HEK293T (cell line): ENCODE results near the gene KCNQ1.

Experiments used
- BHLHE40 ChIP-seq: fragments of 450-650 bp; IDR thresholded peaks from 2 replicates; pipeline ENCODE4 v1.6.1; 2016; ENCODE audit warnings: mild to moderate bottlenecking, moderate library complexity, borderline replicate concordance
- FOXK2 ChIP-seq: fragments of 450-650 bp; IDR thresholded peaks from 2 replicates; pipeline ENCODE4 v1.6.1; 2016; ENCODE audit warnings: mild to moderate bottlenecking
- LEF1 ChIP-seq: fragments of 450-650 bp; IDR thresholded peaks from 2 replicates; pipeline ENCODE4 v1.6.1; 2017; ENCODE audit warnings: mild to moderate bottlenecking, borderline replicate concordance
- SUZ12 ChIP-seq: fragments of 450-650 bp; IDR thresholded peaks from 2 replicates; pipeline ENCODE4 v1.6.1; 2016; ENCODE audit warnings: mild to moderate bottlenecking
- TARDBP ChIP-seq: fragments of 450-650 bp; IDR thresholded peaks from 2 replicates; pipeline ENCODE4 v1.6.1; 2016
- TF ChIP-seq, protein P1 (sequence below): fragments of 450-650 bp; IDR thresholded peaks from 2 replicates; pipeline ENCODE4 v1.6.1; 2016

DNA sequence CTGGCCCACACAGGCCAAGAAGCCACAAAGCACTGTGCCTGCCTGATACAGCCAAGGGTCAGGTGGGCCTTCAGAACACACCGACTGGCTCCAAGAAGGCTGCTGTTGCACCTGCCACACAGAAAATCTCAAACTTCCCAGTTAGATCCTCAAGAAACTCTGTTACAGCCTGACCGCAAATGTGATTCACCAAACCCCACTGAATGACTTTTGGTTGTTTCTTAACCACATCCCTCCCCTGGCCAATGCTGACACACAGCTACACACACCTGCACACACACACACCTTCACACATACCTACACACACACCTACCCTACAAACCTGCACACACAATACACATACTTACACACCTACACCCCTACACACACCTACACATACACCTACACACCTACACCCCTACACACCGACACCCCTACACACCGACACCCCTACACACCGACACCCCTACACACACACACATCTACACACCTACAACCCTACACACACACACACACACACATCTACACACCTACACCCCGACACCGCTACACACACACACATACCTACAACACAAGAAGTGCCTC is 409.3 kb downstream of the KCNQ1 start:
- TF ChIP-seq, protein P1, sequence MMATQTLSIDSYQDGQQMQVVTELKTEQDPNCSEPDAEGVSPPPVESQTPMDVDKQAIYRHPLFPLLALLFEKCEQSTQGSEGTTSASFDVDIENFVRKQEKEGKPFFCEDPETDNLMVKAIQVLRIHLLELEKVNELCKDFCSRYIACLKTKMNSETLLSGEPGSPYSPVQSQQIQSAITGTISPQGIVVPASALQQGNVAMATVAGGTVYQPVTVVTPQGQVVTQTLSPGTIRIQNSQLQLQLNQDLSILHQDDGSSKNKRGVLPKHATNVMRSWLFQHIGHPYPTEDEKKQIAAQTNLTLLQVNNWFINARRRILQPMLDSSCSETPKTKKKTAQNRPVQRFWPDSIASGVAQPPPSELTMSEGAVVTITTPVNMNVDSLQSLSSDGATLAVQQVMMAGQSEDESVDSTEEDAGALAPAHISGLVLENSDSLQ = no peak
- no peak for TF ChIP-seq TARDBP
- TF ChIP-seq BHLHE40 = no peak
- TF ChIP-seq LEF1 = no peak
- TF ChIP-seq FOXK2 = no peak
- TF ChIP-seq SUZ12 = no peak
